Natural killer cell (primary cell): ENCODE measurements around the gene CDH18. TPM values are rescaled to one million over a fixed set of nuclear protein-coding genes. Genes with fewer than 3 reads are reported as not detected.

Experiments
- ATAC-seq, 3 donors: fragments of 150-1000 bp in 2 of 3; fragments of 200-7000 bp in 1 of 3; cut with Tn5 transposase; 1 replicate in 1 of 3; 2 replicates in 2 of 3; pipeline ENCODE4 v1.10.0; 2021; ENCODE audit warnings: mild to moderate bottlenecking in 2 of 3, moderate library complexity in 2 of 3
- DNase-seq, 2 donors: peaks; one replicate each; pipeline versions ENCODE4 v3.0.0 to v3.0.0-alpha.2; 2013 to 2021; ENCODE audit warnings: mixed read lengths in 1 of 2
- H3K27ac ChIP-seq: one replicate; pipeline ENCODE4 v1.5.1; 2013; ENCODE audit warnings: mild to moderate bottlenecking, low read length
- H3K27me3 ChIP-seq: one replicate; pipeline ENCODE4 v1.6.1; 2013; ENCODE audit warnings: low read length; ENCODE audit not compliant: control insufficient read depth, insufficient read depth
- H3K36me3 ChIP-seq: one replicate; pipeline ENCODE4 v1.6.1; 2013; ENCODE audit warnings: low read length; ENCODE audit not compliant: control insufficient read depth, insufficient read depth
- H3K4me1 ChIP-seq: one replicate; pipeline ENCODE4 v1.6.1; 2013; ENCODE audit warnings: low read length; ENCODE audit not compliant: control insufficient read depth, insufficient read depth
- H3K4me3 ChIP-seq: one replicate; pipeline ENCODE4 v1.5.1; 2013; ENCODE audit warnings: low read length
- H3K9me3 ChIP-seq: one replicate; pipeline ENCODE4 v1.6.1; 2013; ENCODE audit warnings: low read length; ENCODE audit not compliant: control insufficient read depth, insufficient read depth
- H3K27ac Mint-ChIP-seq, 2 donors: one replicate each; pipeline ENCODE4 v1.8.0; 2022; ENCODE audit warnings: mild to moderate bottlenecking in 2 of 2, mixed read lengths in 2 of 2, moderate library complexity in 1 of 2
- H3K27me3 Mint-ChIP-seq, 2 donors: one replicate each; pipeline ENCODE4 v1.8.0; 2022; ENCODE audit warnings: low read depth in 2 of 2, mixed read lengths in 2 of 2
- H3K36me3 Mint-ChIP-seq: one replicate; pipeline ENCODE4 v1.8.0; 2022; ENCODE audit warnings: mixed read lengths
- H3K4me1 Mint-ChIP-seq, 2 donors: one replicate each; pipeline ENCODE4 v1.8.0; 2022; ENCODE audit warnings: mixed read lengths in 2 of 2
- H3K4me3 Mint-ChIP-seq: one replicate; pipeline ENCODE4 v1.8.0; 2022; ENCODE audit warnings: mild to moderate bottlenecking, moderate library complexity, mixed read lengths
- H3K9me3 Mint-ChIP-seq, 2 donors: one replicate each; pipeline ENCODE4 v1.8.0; 2022; ENCODE audit warnings: mixed read lengths in 2 of 2
- CTCF ChIP-seq: fragments of 200-600 bp; IDR thresholded peaks from one replicate; pipeline ENCODE4 v1.8.0; 2022; ENCODE audit warnings: antibody characterized with exemption
- WGBS: methylation state at CpG from one replicate; pipeline ENCODE4 v1.1.7; 2013; ENCODE audit warnings: missing lambda C conversion rate; ENCODE audit not compliant: insufficient coverage; 5-methylcytosine and 5-hydroxymethylcytosine counted together
- intact Hi-C: fragments of 100-400 bp; cut with micrococcal nuclease; formaldehyde crosslinking; loops from one replicate; pipeline ENCODE4 v1.14.2; 2022
- total RNA-seq, 4 donors: library from RNA; stranded (reverse); fragments of 120-200 nt in 1 of 4; gene quantifications; one replicate each; pipeline versions ENCODE4 v1.2.3 to v1.2.4, GENCODE V29; 2013 to 2022

CDH18 gene
- total RNA-seq, 3 donors from 2014 or later (not counting 1 experiment from before 2014, with no cell fraction given), result not detected

DNA sequence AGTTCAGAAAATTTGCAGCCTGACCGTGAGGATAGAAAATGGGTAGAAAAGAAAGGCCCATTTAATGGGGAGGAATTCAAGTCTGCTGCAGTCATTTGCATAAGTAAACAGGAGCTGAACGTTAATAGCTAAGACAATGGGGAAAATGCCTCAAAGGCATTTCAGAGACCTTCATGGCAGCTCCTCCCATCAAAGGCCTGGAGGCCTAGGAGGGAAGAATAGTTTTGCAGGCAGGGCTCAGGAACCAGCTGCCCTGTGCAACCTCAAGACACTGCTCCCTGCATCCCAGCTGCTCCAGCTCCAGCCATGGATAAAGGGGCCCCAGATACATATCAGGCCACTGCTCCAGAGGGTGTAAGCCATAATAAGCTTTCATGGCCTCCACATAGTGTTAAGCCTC is 32.2 kb upstream of the CDH18 start:
- intact Hi-C loops, result no loop called here
- H3K4me3 ChIP-seq, result no peak overlapping the region
- H3K27me3 Mint-ChIP-seq, result no peaks in the 10 kb centered on the region
- H3K9me3 Mint-ChIP-seq, result peaks cover 10 to 29% of the 10 kb centered on the region in 2 donors
- 78% methylated on average over 2 of the region's 2 CpGs for WGBS
- no peak for DNase-seq
- no peaks in the 10 kb centered on the region for H3K4me1 ChIP-seq
- H3K27me3 ChIP-seq, result no peaks in the 10 kb centered on the region
- H3K27ac ChIP-seq, result no peak overlapping the region
- H3K36me3 ChIP-seq, result no peaks in the 10 kb centered on the region
- no peaks in the 10 kb centered on the region for H3K4me1 Mint-ChIP-seq
- H3K36me3 Mint-ChIP-seq, result peaks cover 15% of the 10 kb centered on the region
- ATAC-seq, result no peak
- TF ChIP-seq CTCF, result no peak
- H3K9me3 ChIP-seq, result peaks cover 12% of the 10 kb centered on the region
- no peak overlapping the region for H3K27ac Mint-ChIP-seq
- no peak overlapping the region for H3K4me3 Mint-ChIP-seq

DNA sequence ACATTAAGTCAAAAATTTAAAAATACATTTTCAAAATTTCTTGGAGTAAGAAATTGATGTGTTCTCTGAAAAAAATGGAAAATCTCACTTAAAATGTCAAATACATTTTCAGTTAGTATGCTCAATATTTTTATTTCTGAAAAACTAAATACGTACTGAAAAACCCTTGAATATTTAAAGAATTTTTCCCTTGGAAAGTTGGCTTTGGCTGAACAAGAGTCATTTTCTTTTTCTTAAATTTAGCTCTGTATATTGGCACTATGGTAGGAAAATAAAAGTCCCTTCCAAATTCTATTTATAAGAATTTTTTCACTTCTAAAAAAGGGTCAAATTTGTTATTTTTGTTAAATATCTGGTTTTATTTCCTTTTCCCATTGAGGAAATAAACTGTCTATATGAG is 29.0 kb upstream of the CDH18 start:
- peaks cover 20% of the 10 kb centered on the region for H3K36me3 Mint-ChIP-seq
- no peaks in the 10 kb centered on the region for H3K27me3 Mint-ChIP-seq
- ATAC-seq (no peak), DNase-seq (no peak)
- peaks cover 17 to 39% of the 10 kb centered on the region in 2 donors for H3K9me3 Mint-ChIP-seq
- no peak overlapping the region for H3K27ac Mint-ChIP-seq
- no CpG with 5 or more reads among the region's 1 CpG for WGBS
- H3K4me3 Mint-ChIP-seq, result no peak overlapping the region
- TF ChIP-seq CTCF, result no peak
- H3K9me3 ChIP-seq, result peaks cover 12% of the 10 kb centered on the region
- H3K4me1 Mint-ChIP-seq, result no peaks in the 10 kb centered on the region
- no peak overlapping the region for H3K4me3 ChIP-seq
- intact Hi-C loops, result no loop called here
- no peaks in the 10 kb centered on the region for H3K36me3 ChIP-seq
- no peaks in the 10 kb centered on the region for H3K4me1 ChIP-seq
- H3K27me3 ChIP-seq, result no peaks in the 10 kb centered on the region
- H3K27ac ChIP-seq, result no peak overlapping the region

GRCh38 chr5:20000416-20000815 is 12.4 kb upstream of the CDH18 start:
- H3K27ac ChIP-seq, result no peak overlapping the region
- H3K9me3 ChIP-seq, result peaks cover 6% of the 10 kb centered on the region
- DNase-seq (no peak), ATAC-seq (no peak)
- Mint-ChIP-seq H3K4me3 (no peak overlapping the region), H3K36me3 (peaks cover 10% of the 10 kb centered on the region), H3K9me3 (peaks cover 20 to 28% of the 10 kb centered on the region in 2 donors), H3K27me3 (no peaks in the 10 kb centered on the region), H3K4me1 (no peaks in the 10 kb centered on the region), H3K27ac (no peak overlapping the region)
- TF ChIP-seq CTCF, result no peak
- intact Hi-C loops, result no loop called here
- H3K4me3 ChIP-seq, result no peak overlapping the region
- H3K27me3 ChIP-seq, result no peaks in the 10 kb centered on the region
- H3K36me3 ChIP-seq, result no peaks in the 10 kb centered on the region
- no peaks in the 10 kb centered on the region for H3K4me1 ChIP-seq

DNA sequence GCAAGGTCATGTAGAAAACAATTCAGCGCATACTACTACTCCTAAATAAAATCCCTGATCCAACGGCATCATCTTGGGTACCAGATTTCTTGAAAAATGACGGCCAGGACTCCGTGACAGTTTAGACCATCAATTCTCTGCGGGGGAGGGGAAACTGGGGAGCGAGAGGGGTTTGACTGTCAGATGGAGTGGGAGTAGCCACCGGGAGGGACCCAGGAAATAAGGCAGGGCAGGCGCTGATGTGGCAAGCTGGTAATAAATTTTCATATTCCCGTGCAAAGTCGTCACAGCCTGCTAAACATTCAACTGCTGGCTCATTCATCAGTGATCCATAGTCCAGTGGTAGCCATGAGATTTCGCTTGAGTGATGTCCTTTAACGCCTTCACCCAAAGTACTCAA is 457 bp upstream of the CDH18 start:
- no peak overlapping the region for H3K27ac ChIP-seq
- Mint-ChIP-seq H3K4me1 (no peaks in the 10 kb centered on the region), H3K27me3 (no peaks in the 10 kb centered on the region), H3K36me3 (no peaks in the 10 kb centered on the region), H3K27ac (no peak overlapping the region), H3K9me3 (peaks cover 9 to 10% of the 10 kb centered on the region in 2 donors), H3K4me3 (no peak overlapping the region)
- DNase-seq (no peak), ATAC-seq (no peak)
- intact Hi-C loops, result no loop called here
- no peaks in the 10 kb centered on the region for H3K4me1 ChIP-seq
- TF ChIP-seq CTCF, result no peak
- H3K36me3 ChIP-seq, result no peaks in the 10 kb centered on the region
- no peak overlapping the region for H3K4me3 ChIP-seq
- WGBS, result 31% methylated on average over 11 of the region's 12 CpGs
- H3K9me3 ChIP-seq, result no peaks in the 10 kb centered on the region
- no peaks in the 10 kb centered on the region for H3K27me3 ChIP-seq
